ENCODE data around the gene RAB13. TPM values are rescaled to one million over a fixed set of nuclear protein-coding genes. Genes with fewer than 3 reads are reported as not detected.

RAB13 gene
- total RNA-seq, 1 donor from 2014 or later = 145 TPM

- H3K4me2 ChIP-seq (ENCODE audit: low read length) = no peak overlapping the region
- H3K79me2 ChIP-seq (ENCODE audit: insufficient read depth, low read length) = peaks cover 52% of the 10 kb centered on the region
- no peak overlapping the region for H3K9ac ChIP-seq (ENCODE audit: low read length)
- peaks cover 13% of the 10 kb centered on the region for H3K36me3 ChIP-seq (ENCODE audit: insufficient read depth, low read length)
- no peak overlapping the region for H3K27ac ChIP-seq (ENCODE audit: low read depth, low read length)
- Mint-ChIP-seq H3K9me3 (ENCODE audit: unreplicated experiment) (no peaks in the 10 kb centered on the region), H3K4me1 (ENCODE audit: low read depth, unreplicated experiment) (peaks cover 19% of the 10 kb centered on the region), H3K27ac (ENCODE audit: unreplicated experiment) (no peak overlapping the region), H3K4me3 (ENCODE audit: unreplicated experiment) (peak overlapping the region; percentile 3), H3K36me3 (ENCODE audit: low read depth, unreplicated experiment) (peaks cover 16% of the 10 kb centered on the region), H3K27me3 (ENCODE audit: low read depth, unreplicated experiment) (no peaks in the 10 kb centered on the region)
- H4K20me1 ChIP-seq (ENCODE audit: insufficient read depth, low read length) = peaks cover 66% of the 10 kb centered on the region
- no peaks in the 10 kb centered on the region for H3K27me3 ChIP-seq (ENCODE audit: insufficient read depth, low read length)
- H3K9me3 ChIP-seq (ENCODE audit: insufficient read depth, low read depth, low read length) = no peaks in the 10 kb centered on the region
- no peak overlapping the region for H2AFZ ChIP-seq (ENCODE audit: low read depth, low read length)
- peaks cover 12% of the 10 kb centered on the region for H3K4me1 ChIP-seq (ENCODE audit: insufficient read depth, low read length)
- FAIRE-seq (no peak), DNase-seq (ENCODE audit: low read depth) (no peak)
- TF ChIP-seq EZH2 (IDR thresholded peaks at IDR 0.05; ENCODE audit: insufficient read depth, low read length) (no peak), CTCF (IDR thresholded peaks at IDR 0.05; ENCODE audit: insufficient read depth, low read depth, low read length) (no peak)
- H3K4me3 ChIP-seq (ENCODE audit: insufficient read depth, low read depth, low read length) = no peak overlapping the region
These were observed 32.2 kb downstream of the RAB13 start for GRCh38 chr1:153953859-153954365.

GRCh38 chr1:153951801-153952200 lies 34.3 kb downstream of the RAB13 start:
- Histone ChIP-seq H3K4me1 (ENCODE audit: insufficient read depth, low read length) (peaks cover 4% of the 10 kb centered on the region), H3K9ac (ENCODE audit: low read length) (no peak overlapping the region), H3K27me3 (ENCODE audit: insufficient read depth, low read length) (no peaks in the 10 kb centered on the region), H2AFZ (ENCODE audit: low read depth, low read length) (no peak overlapping the region), H3K79me2 (ENCODE audit: insufficient read depth, low read length) (peaks cover 37% of the 10 kb centered on the region), H3K27ac (ENCODE audit: low read depth, low read length) (no peak overlapping the region), H3K4me3 (ENCODE audit: insufficient read depth, low read depth, low read length) (no peak overlapping the region), H3K9me3 (ENCODE audit: insufficient read depth, low read depth, low read length) (no peaks in the 10 kb centered on the region), H3K36me3 (ENCODE audit: insufficient read depth, low read length) (peaks cover 17% of the 10 kb centered on the region), H3K4me2 (ENCODE audit: low read length) (no peak overlapping the region), H4K20me1 (ENCODE audit: insufficient read depth, low read length) (peaks cover 54% of the 10 kb centered on the region)
- FAIRE-seq (no peak), DNase-seq (ENCODE audit: low read depth) (no peak)
- Mint-ChIP-seq H3K27me3 (ENCODE audit: low read depth, unreplicated experiment) (no peaks in the 10 kb centered on the region), H3K36me3 (ENCODE audit: low read depth, unreplicated experiment) (peaks cover 14% of the 10 kb centered on the region), H3K4me3 (ENCODE audit: unreplicated experiment) (no peak overlapping the region), H3K9me3 (ENCODE audit: unreplicated experiment) (no peaks in the 10 kb centered on the region), H3K4me1 (ENCODE audit: low read depth, unreplicated experiment) (peaks cover 13% of the 10 kb centered on the region), H3K27ac (ENCODE audit: unreplicated experiment) (no peak overlapping the region)
- TF ChIP-seq CTCF (IDR thresholded peaks at IDR 0.05; ENCODE audit: insufficient read depth, low read depth, low read length) (no peak), EZH2 (IDR thresholded peaks at IDR 0.05; ENCODE audit: insufficient read depth, low read length) (no peak)

- H3K4me3 Mint-ChIP-seq (ENCODE audit: unreplicated experiment) = no peak overlapping the region
- H3K4me2 ChIP-seq (ENCODE audit: low read length) = no peak overlapping the region
- no peak overlapping the region for H3K27ac ChIP-seq (ENCODE audit: low read depth, low read length)
- peaks cover 48% of the 10 kb centered on the region for H4K20me1 ChIP-seq (ENCODE audit: insufficient read depth, low read length)
- DNase-seq (ENCODE audit: low read depth) = no peak
- no peak overlapping the region for H3K9ac ChIP-seq (ENCODE audit: low read length)
- H3K27ac Mint-ChIP-seq (ENCODE audit: unreplicated experiment) = no peak overlapping the region
- H3K4me1 ChIP-seq (ENCODE audit: insufficient read depth, low read length) = peaks cover 4% of the 10 kb centered on the region
- no peaks in the 10 kb centered on the region for H3K27me3 Mint-ChIP-seq (ENCODE audit: low read depth, unreplicated experiment)
- peaks cover 7% of the 10 kb centered on the region for H3K4me1 Mint-ChIP-seq (ENCODE audit: low read depth, unreplicated experiment)
- H3K36me3 Mint-ChIP-seq (ENCODE audit: low read depth, unreplicated experiment) = peaks cover 14% of the 10 kb centered on the region
- H2AFZ ChIP-seq (ENCODE audit: low read depth, low read length) = no peak overlapping the region
- H3K9me3 Mint-ChIP-seq (ENCODE audit: unreplicated experiment) = no peaks in the 10 kb centered on the region
- peaks cover 31% of the 10 kb centered on the region for H3K79me2 ChIP-seq (ENCODE audit: insufficient read depth, low read length)
- no peaks in the 10 kb centered on the region for H3K9me3 ChIP-seq (ENCODE audit: insufficient read depth, low read depth, low read length)
- no peak for FAIRE-seq
- H3K36me3 ChIP-seq (ENCODE audit: insufficient read depth, low read length) = peaks cover 17% of the 10 kb centered on the region
- no peak overlapping the region for H3K4me3 ChIP-seq (ENCODE audit: insufficient read depth, low read depth, low read length)
- TF ChIP-seq EZH2 (IDR thresholded peaks at IDR 0.05; ENCODE audit: insufficient read depth, low read length) (no peak), CTCF (IDR thresholded peaks at IDR 0.05; ENCODE audit: insufficient read depth, low read depth, low read length) (no peak)
- no peaks in the 10 kb centered on the region for H3K27me3 ChIP-seq (ENCODE audit: insufficient read depth, low read length)
These were observed 35.0 kb downstream of the RAB13 start for GRCh38 chr1:153951183-153951582.
